GM12878 (cell line): ENCODE data around the gene ANGPTL5. TPM values are rescaled to one million over a fixed set of nuclear protein-coding genes. Genes with fewer than 3 reads are reported as not detected.

ENCODE experiments used
- ATAC-seq: fragments of 200-7000 bp; cut with Tn5 transposase; 3 replicates; pipeline ENCODE4 v1.9.1; 2020; ENCODE audit warnings: mild to moderate bottlenecking, moderate library complexity
- BruUV-seq: library from RNA; stranded (reverse); fragments of 400-500 nt; replicated peaks from 2 replicates; lab custom pipeline; 2021; lab: Mats Ljungman, UMichigan
- CTCF ChIA-PET: fragments of 300-600 bp; sonication (Branson Sonifier 250); formaldehyde crosslinking; extraction: SDS; loops from one replicate; lab custom pipeline; 2021; ENCODE audit warnings: inconsistent platforms; lab: Yijun Ruan, JAX
- POLR2A ChIA-PET: fragments of 350-600 bp; formaldehyde crosslinking; extraction: SDS; loops from one replicate; lab custom pipeline; 2021; ENCODE audit warnings: inconsistent platforms; lab: Charles Lee
- RAD21 ChIA-PET: fragments of 300-600 bp; sonication (Branson Sonifier 250); formaldehyde crosslinking; loops from one replicate; lab custom pipeline; 2023; ENCODE audit warnings: antibody characterized with exemption; ENCODE audit not compliant: unreplicated experiment; lab: Charles Lee
- SMC1A ChIA-PET: fragments of 300-600 bp; sonication (Branson Sonifier 250); formaldehyde crosslinking; loops from one replicate; lab custom pipeline; 2023; ENCODE audit not compliant: unreplicated experiment, uncharacterized antibody; lab: Charles Lee
- DNase-seq: peaks from one replicate; pipeline ENCODE4 v3.0.0-alpha.2; 2011; ENCODE audit warnings: low read depth, low spot score
- FAIRE-seq: peaks from 3 replicates; lab custom pipeline; 2011; peaks lifted over from hg19 to GRCh38; lab: Jason Lieb, UNC
- H2AFZ ChIP-seq: 2 replicates; pipeline ENCODE4 v1.6.0; 2011; ENCODE audit warnings: low read depth, low read length, control low read depth; ENCODE audit not compliant: control insufficient read depth
- H3K27ac ChIP-seq: 2 replicates; pipeline ENCODE4 v1.5.1; 2011; ENCODE audit warnings: control low read depth; ENCODE audit not compliant: control insufficient read depth, insufficient read depth
- H3K27me3 ChIP-seq, 2 experiments: replicated peaks in 1 of 2; 2 replicates each; pipeline versions ENCODE4 v1.6.0 to v1.6.1; 2011; ENCODE audit warnings: low read length in 1 of 2; ENCODE audit not compliant: control insufficient read depth in 2 of 2, insufficient read depth in 2 of 2
- H3K36me3 ChIP-seq, 2 experiments: 2 replicates each; pipeline ENCODE4 v1.5.1; 2011; ENCODE audit warnings: low read length in 1 of 2; ENCODE audit not compliant: control insufficient read depth in 2 of 2, insufficient read depth in 2 of 2
- H3K4me1 ChIP-seq: 2 replicates; pipeline ENCODE4 v1.6.1; 2011; ENCODE audit warnings: mild to moderate bottlenecking, low read length, moderate library complexity, mixed read lengths; ENCODE audit not compliant: control insufficient read depth, insufficient read depth
- H3K4me2 ChIP-seq: 2 replicates; pipeline ENCODE4 v1.6.0; 2011; ENCODE audit warnings: control low read depth; ENCODE audit not compliant: control insufficient read depth, insufficient read depth
- H3K4me3 ChIP-seq: fragments of 200-600 bp; sonication (generic); 2 replicates; pipeline ENCODE4 v1.5.1; 2016
- H3K79me2 ChIP-seq: 2 replicates; pipeline ENCODE4 v1.6.0; 2011; ENCODE audit warnings: low read length; ENCODE audit not compliant: control insufficient read depth, insufficient read depth
- H3K9ac ChIP-seq: 2 replicates; pipeline ENCODE4 v1.8.0; 2011; ENCODE audit warnings: low read length, control low read depth, mixed read lengths; ENCODE audit not compliant: control insufficient read depth, insufficient read depth
- H3K9me3 ChIP-seq: replicated peaks from 3 replicates; pipeline ENCODE4 v1.5.1; 2011; ENCODE audit warnings: mild to moderate bottlenecking, low read length; ENCODE audit not compliant: control insufficient read depth, insufficient read depth
- H4K20me1 ChIP-seq: 2 replicates; pipeline ENCODE4 v1.6.0; 2011; ENCODE audit not compliant: control insufficient read depth, insufficient read depth
- ATF7 ChIP-seq: fragments of 450-650 bp; IDR thresholded peaks from 2 replicates; pipeline ENCODE4 v1.6.1; 2016; ENCODE audit warnings: low read depth, mild to moderate bottlenecking
- BACH1 ChIP-seq: fragments of 450-650 bp; IDR thresholded peaks from 2 replicates; pipeline ENCODE4 v1.6.1; 2017; ENCODE audit warnings: mild to moderate bottlenecking, borderline replicate concordance
- CHD1 ChIP-seq: IDR thresholded peaks from 2 replicates; pipeline ENCODE4 v1.6.1; 2012; ENCODE audit warnings: low read depth, low read length, improper control_type of control experiment
- JUNB ChIP-seq: IDR thresholded peaks from 2 replicates; pipeline ENCODE4 v1.6.1; 2016; ENCODE audit warnings: antibody characterized with exemption, mild to moderate bottlenecking
- RB1 ChIP-seq: fragments of 450-650 bp; formaldehyde crosslinking; IDR thresholded peaks from 2 replicates; pipeline ENCODE4 v1.6.1; 2017; ENCODE audit warnings: mild to moderate bottlenecking, borderline replicate concordance
- ZBTB11 ChIP-seq: fragments of 450-650 bp; formaldehyde crosslinking; IDR thresholded peaks from 2 replicates; pipeline ENCODE4 v1.5.0; 2022; ENCODE audit warnings: mild to moderate bottlenecking, missing genetic modification characterization
- ZNF207 ChIP-seq: fragments of 450-650 bp; IDR thresholded peaks from 2 replicates; pipeline ENCODE4 v1.6.1; 2014; ENCODE audit warnings: antibody characterized with exemption, mild to moderate bottlenecking, borderline replicate concordance
- WGBS: methylation state at CpG from one replicate; pipeline ENCODE4 v1.1.6; 2016; ENCODE audit warnings: low lambda C conversion rate; ENCODE audit not compliant: insufficient replicate concordance, insufficient coverage; ENCODE audit errors: missing lambda C conversion rate; 5-methylcytosine and 5-hydroxymethylcytosine counted together
- in situ Hi-C: fragments of 300-500 bp; cut with MboI; formaldehyde crosslinking; loops from 9 replicates; pipeline ENCODE4 v1.14.3; 2018; ENCODE audit warnings: mixed read lengths
- intact Hi-C: fragments of 100-400 bp; cut with micrococcal nuclease; formaldehyde crosslinking; loops from one replicate; pipeline ENCODE4 v1.14.2; 2022; ENCODE audit not compliant: unreplicated experiment
- polyA plus RNA-seq, 11 experiments: library from polyadenylated mRNA; depleted of rRNA in 4 of 11; unstranded in 6 of 11; stranded (reverse) in 5 of 11; fragments of >200 nt; fragmentation: Nextera tagmentation in 4 of 11; fragmentation: Illumina TruSeq in 1 of 11; extraction: Ambion mirVana in 4 of 11; extraction: Trizol in 1 of 11; gene quantifications; 1 replicate in 1 of 11; 2 replicates in 10 of 11; pipeline versions ENCODE4 v1.2.1 to v1.2.3, GENCODE V29; 2011 to 2016; ENCODE audit warnings: inconsistent platforms in 2 of 11, missing spikeins in 2 of 11, low read depth in 1 of 11
- total RNA-seq, 4 experiments: library from RNA; depleted of rRNA in 3 of 4; stranded (reverse); fragments of >200 nt in 3 of 4; fragmentation: Illumina TruSeq in 1 of 4; extraction: Trizol in 1 of 4; gene quantifications; 2 replicates each; pipeline versions ENCODE4 v1.2.1 to v1.2.3, GENCODE V29; 2013 to 2021

Gene ANGPTL5
- total and polyA plus RNA-seq, 10 of the 15 experiments (the other 5 are each of a cell fraction or from before 2014, with no cell fraction given) = not detected

GRCh38 chr11:101872171-101872882, 44.0 kb downstream of the ANGPTL5 start:
- Histone ChIP-seq H3K9ac (no peak overlapping the region), H3K4me3 (no peak overlapping the region), H2AFZ (no peak overlapping the region)
- 16% methylated on average over 6 of the region's 6 CpGs for WGBS
- no peak for TF ChIP-seq ATF7
- TF ChIP-seq RB1 = no peak
- TF ChIP-seq BACH1 = no peak
- no peak for TF ChIP-seq ZNF207
- TF ChIP-seq ZBTB11 (CRISPR knock-in tag) = no peak
- TF ChIP-seq CHD1 = no peak
- TF ChIP-seq JUNB = no peak
- TF ChIP-seq, all 136 proteins: peak for 0
- Histone ChIP-seq H3K27ac (no peak overlapping the region), H4K20me1 (no peaks in the 10 kb centered on the region), H3K4me2 (no peak overlapping the region), H3K4me1 (no peaks in the 10 kb centered on the region), H3K36me3 (no peaks in the 10 kb centered on the region), H3K79me2 (no peaks in the 10 kb centered on the region), H3K27me3 (no peaks in the 10 kb centered on the region), H3K9me3 (no peaks in the 10 kb centered on the region)
- no peak for FAIRE-seq
- ChIA-PET SMC1A (no interaction called here), CTCF (interaction anchor here (0.6 to 0.9 kb wide), 2 partner anchors 12 to 123 kb away, joined by 3 read pairs; no protein-coding TSS in a partner anchor), RAD21 (no interaction called here), POLR2A (no interaction called here)
- no peak for DNase-seq
- intact Hi-C loops = no loop called here
- no TSS peak for BruUV-seq
- in situ Hi-C loops = loop anchor here (25.0 kb wide), 1 partner anchor 790 kb away; no protein-coding TSS in a partner anchor
- no peak for ATAC-seq
